Tibial nerve (tissue), 3 donors: ENCODE results near the gene AMELX.

Experiments used
- CTCF ChIP-seq, 5 experiments: fragments of 200-600 bp in 3 of 5; fragments of 450-650 bp in 2 of 5; sonication (generic) in 3 of 5; IDR thresholded peaks; one replicate each; pipeline ENCODE4 v1.5.1; 2016 to 2019; ENCODE audit warnings: antibody characterized with exemption in 5 of 5, mild to moderate bottlenecking in 3 of 5, moderate library complexity in 2 of 5
- POLR2A ChIP-seq, 2 donors: fragments of 450-650 bp; IDR thresholded peaks; one replicate each; pipeline ENCODE4 v1.6.1; 2017; ENCODE audit warnings: antibody characterized with exemption in 2 of 2, mild to moderate bottlenecking in 2 of 2, moderate library complexity in 2 of 2

DNA sequence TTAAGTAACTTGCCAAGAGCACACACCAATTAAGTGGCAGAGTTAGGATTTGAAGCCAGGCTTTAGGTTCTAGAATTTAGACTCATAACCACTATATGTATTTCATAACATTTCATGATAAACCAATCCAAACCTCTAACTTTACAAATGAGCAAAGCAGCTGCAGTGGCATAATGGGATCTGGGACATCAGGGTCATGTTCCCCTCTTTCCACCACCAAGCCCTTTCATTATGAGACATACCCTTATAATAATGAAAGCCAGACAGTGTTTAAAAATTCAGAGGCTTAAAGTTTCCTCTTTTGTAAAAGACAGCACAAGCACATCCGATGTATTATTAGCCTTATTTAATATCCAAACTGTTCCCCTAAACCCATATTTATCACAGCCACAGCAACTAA lies 28.3 kb upstream of the AMELX start:
- TF ChIP-seq CTCF (IDR thresholded peaks at IDR 0.05) (no peak), POLR2A (IDR thresholded peaks at IDR 0.05) (no peak)
